Activated T-cell treated with anti-CD3 and anti-CD28 coated beads, Interleukin-2, amount 50 U/mL, for 4 hours (primary cell): ENCODE data around the gene SLC39A5. TPM values are rescaled to one million over a fixed set of nuclear protein-coding genes. Genes with fewer than 3 reads are reported as not detected.
"Not testable (repeated sequence)": the region's sequence is repeated elsewhere in the genome, so short reads cannot be mapped to it uniquely, and the experiment has no call there.

Experiments used
- ATAC-seq, 2 donors: fragments of 200-7000 bp; cut with Tn5 transposase; one replicate each; pipeline ENCODE4 v1.10.0; 2021
- DNase-seq: peaks from one replicate; pipeline ENCODE4 v3.0.0-alpha.2; 2020
- H3K27me3 Mint-ChIP-seq: one replicate; pipeline ENCODE4 v1.8.0; 2021; ENCODE audit warnings: low read depth, mixed read lengths
- H3K36me3 Mint-ChIP-seq: one replicate; pipeline ENCODE4 v1.8.0; 2022; ENCODE audit warnings: mixed read lengths; ENCODE audit not compliant: insufficient read depth
- H3K4me1 Mint-ChIP-seq: one replicate; pipeline ENCODE4 v1.8.0; 2021; ENCODE audit warnings: low read depth, mixed read lengths
- H3K4me3 Mint-ChIP-seq: one replicate; pipeline ENCODE4 v1.8.0; 2021; ENCODE audit warnings: mild to moderate bottlenecking, moderate library complexity, mixed read lengths
- H3K9me3 Mint-ChIP-seq: one replicate; pipeline ENCODE4 v1.8.0; 2021; ENCODE audit warnings: mixed read lengths
- total RNA-seq, 3 donors: library from RNA; stranded (reverse); gene quantifications; one replicate each; pipeline ENCODE4 v1.2.1, GENCODE V29; 2021

SLC39A5 gene
- total RNA-seq, 3 donors from 2014 or later, result 0.53 to 0.84 (median 0.79) TPM

DNA sequence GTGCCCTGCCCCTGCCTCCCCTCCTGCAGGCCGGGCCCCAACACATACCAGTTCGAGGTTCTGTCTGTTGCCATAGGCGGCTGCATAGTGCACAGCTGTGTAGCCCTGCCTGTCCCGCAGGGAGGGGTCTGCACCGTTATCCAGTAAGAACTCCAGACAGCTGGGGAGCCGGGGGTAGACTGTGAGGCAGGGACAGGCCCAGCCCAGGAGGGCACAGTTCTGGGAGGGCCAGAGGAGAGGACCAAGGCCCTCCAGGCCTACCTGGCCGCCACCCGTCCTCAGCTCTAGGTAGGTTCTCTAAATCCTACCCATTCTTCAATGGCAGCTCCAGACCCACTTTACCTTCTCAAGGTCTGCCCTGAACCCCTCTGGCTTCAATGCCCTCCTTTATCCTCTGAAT is 18.9 kb downstream of the SLC39A5 start:
- ATAC-seq (no peak), DNase-seq (no peak)
- no peak overlapping the region for H3K4me3 Mint-ChIP-seq
- H3K4me1 Mint-ChIP-seq, result no peaks in the 10 kb centered on the region
- H3K27me3 Mint-ChIP-seq, result no peaks in the 10 kb centered on the region
- H3K36me3 Mint-ChIP-seq, result peaks cover 41% of the 10 kb centered on the region
- H3K9me3 Mint-ChIP-seq, result no peaks in the 10 kb centered on the region

DNA sequence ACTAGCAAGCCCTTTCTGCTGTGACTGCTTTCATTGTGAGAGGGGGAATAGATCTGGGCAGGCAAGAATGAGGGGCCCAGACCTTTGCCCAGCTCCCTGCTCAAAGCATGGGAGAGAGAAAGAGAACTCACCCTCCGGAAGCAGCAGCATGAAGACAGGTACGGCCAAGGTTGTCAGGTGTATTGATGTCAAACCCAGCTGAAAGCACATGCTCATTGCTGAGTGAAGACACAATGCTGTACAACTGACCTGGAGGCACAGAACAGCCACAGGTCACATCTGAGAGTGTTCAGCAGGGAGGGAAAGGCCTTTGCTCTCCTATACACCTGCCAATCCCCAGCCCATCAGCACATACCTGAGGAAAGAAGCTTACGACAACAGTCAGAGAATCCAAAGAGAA is 22.8 kb downstream of the SLC39A5 start:
- no peaks in the 10 kb centered on the region for H3K9me3 Mint-ChIP-seq
- ATAC-seq, result no peak
- DNase-seq, result no peak
- peaks cover 40% of the 10 kb centered on the region for H3K36me3 Mint-ChIP-seq
- H3K4me3 Mint-ChIP-seq, result no peak overlapping the region
- peaks cover 18% of the 10 kb centered on the region for H3K4me1 Mint-ChIP-seq
- H3K27me3 Mint-ChIP-seq, result no peaks in the 10 kb centered on the region

GRCh38 chr12:56253091-56253490 is 23.2 kb downstream of the SLC39A5 start:
- peaks cover 18% of the 10 kb centered on the region for H3K4me1 Mint-ChIP-seq
- no peaks in the 10 kb centered on the region for H3K9me3 Mint-ChIP-seq
- DNase-seq, result no peak
- no peak overlapping the region for H3K4me3 Mint-ChIP-seq
- H3K27me3 Mint-ChIP-seq, result no peaks in the 10 kb centered on the region
- ATAC-seq, result no peak
- peaks cover 38% of the 10 kb centered on the region for H3K36me3 Mint-ChIP-seq

- ATAC-seq (no peak), DNase-seq (no peak)
- H3K9me3 Mint-ChIP-seq, result no peaks in the 10 kb centered on the region
- peaks cover 33% of the 10 kb centered on the region for H3K36me3 Mint-ChIP-seq
- H3K27me3 Mint-ChIP-seq, result no peaks in the 10 kb centered on the region
- H3K4me1 Mint-ChIP-seq, result peaks cover 25% of the 10 kb centered on the region
- peak overlapping the region; percentile 49 for H3K4me3 Mint-ChIP-seq
Measured at GRCh38 chr12:56255671-56256070, 25.8 kb downstream of the SLC39A5 start.

GRCh38 chr12:56256326-56256960 is 26.6 kb downstream of the SLC39A5 start:
- Mint-ChIP-seq H3K9me3 (no peaks in the 10 kb centered on the region), H3K4me1 (peaks cover 25% of the 10 kb centered on the region), H3K4me3 (peak overlapping the region; percentile 88), H3K27me3 (no peaks in the 10 kb centered on the region), H3K36me3 (peaks cover 33% of the 10 kb centered on the region)
- ATAC-seq (no peak), DNase-seq (no peak)

- DNase-seq (no peak), ATAC-seq (no peak)
- H3K36me3 Mint-ChIP-seq, result peaks cover 29% of the 10 kb centered on the region
- no peaks in the 10 kb centered on the region for H3K9me3 Mint-ChIP-seq
- H3K4me1 Mint-ChIP-seq, result peaks cover 25% of the 10 kb centered on the region
- no peaks in the 10 kb centered on the region for H3K27me3 Mint-ChIP-seq
- H3K4me3 Mint-ChIP-seq, result peak overlapping the region; percentile 88
Measured at GRCh38 chr12:56257071-56257470, 27.2 kb downstream of the SLC39A5 start.

DNA sequence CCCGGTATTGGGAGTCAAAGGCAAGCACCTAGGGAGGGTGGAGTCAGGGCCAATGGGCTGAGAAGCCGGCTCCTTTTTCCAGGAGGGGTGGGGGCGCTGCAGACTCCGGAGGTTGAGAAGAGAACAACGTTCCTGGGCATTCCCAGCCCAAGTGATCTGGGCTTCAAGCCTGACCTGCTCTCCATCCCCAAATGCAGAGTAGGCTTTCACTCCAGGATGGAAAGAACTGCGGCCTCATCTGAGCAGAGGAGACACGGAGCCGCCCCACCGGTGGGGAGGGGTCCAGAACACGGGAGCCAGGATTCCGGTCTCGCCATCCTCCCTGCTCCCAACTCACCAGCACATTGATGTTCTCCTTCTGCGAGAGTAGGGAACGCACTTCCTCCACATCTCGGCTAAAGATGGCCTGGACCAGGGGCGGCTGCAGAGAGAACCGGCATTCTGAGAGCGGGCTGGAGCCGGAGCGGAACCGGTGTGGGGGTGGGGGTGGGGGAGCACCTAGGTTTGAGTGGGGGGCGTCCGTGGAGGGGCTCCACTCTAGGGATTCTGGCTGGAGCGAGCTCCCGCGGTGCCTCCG is 27.7 kb downstream of the SLC39A5 start:
- DNase-seq (no peak), ATAC-seq (peak; percentile 12 to 25)
- no peaks in the 10 kb centered on the region for H3K9me3 Mint-ChIP-seq

GRCh38 chr12:56258068-56258819 is 28.4 kb downstream of the SLC39A5 start, which contains the start of gene ANKRD52:
ANKRD52 (minus strand) TSS chr12:56258384; CDS start chr12:56258269, 115 bp downstream.
- H3K4me3 Mint-ChIP-seq, result peak within 1 kb of the TSS; percentile 88
- no peaks in the 10 kb centered on the region for H3K27me3 Mint-ChIP-seq
- H3K9me3 Mint-ChIP-seq, result no peaks in the 10 kb centered on the region
- peaks cover 18% of the 10 kb centered on the region for H3K36me3 Mint-ChIP-seq
- peaks cover 25% of the 10 kb centered on the region for H3K4me1 Mint-ChIP-seq
- ATAC-seq, result peak; percentile 94 to 96
- DNase-seq, result peak; percentile 73

More for the DNA sequence above, 27.7 kb downstream of the SLC39A5 start:
- H3K36me3 Mint-ChIP-seq, result peaks cover 25% of the 10 kb centered on the region
- no peaks in the 10 kb centered on the region for H3K27me3 Mint-ChIP-seq
- peaks cover 25% of the 10 kb centered on the region for H3K4me1 Mint-ChIP-seq
- H3K4me3 Mint-ChIP-seq, result peak overlapping the region; percentile 88

DNA sequence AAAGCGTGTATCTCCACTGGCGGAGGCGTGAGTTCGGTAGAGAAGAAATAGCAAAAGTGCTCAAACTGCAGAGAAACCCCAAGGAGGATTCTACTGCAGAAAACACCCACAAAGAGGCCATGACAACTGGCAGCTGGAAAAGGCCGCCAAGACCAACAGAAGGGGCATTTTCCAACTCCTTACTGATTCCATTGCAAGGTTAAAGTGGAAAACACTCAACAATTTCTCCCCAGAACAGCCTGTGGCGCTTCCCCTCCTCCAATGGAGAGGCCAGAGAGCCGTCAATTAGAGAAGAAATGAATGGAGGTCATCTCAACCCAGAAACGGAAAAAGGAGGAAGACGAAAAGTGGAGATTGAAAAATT is 29.0 kb downstream of the SLC39A5 start:
- Mint-ChIP-seq H3K36me3 (peaks cover 16% of the 10 kb centered on the region), H3K4me1 (peaks cover 25% of the 10 kb centered on the region), H3K27me3 (no peaks in the 10 kb centered on the region), H3K9me3 (no peaks in the 10 kb centered on the region), H3K4me3 (peak overlapping the region; percentile 87)
- DNase-seq (no peak), ATAC-seq (no peak)

DNA sequence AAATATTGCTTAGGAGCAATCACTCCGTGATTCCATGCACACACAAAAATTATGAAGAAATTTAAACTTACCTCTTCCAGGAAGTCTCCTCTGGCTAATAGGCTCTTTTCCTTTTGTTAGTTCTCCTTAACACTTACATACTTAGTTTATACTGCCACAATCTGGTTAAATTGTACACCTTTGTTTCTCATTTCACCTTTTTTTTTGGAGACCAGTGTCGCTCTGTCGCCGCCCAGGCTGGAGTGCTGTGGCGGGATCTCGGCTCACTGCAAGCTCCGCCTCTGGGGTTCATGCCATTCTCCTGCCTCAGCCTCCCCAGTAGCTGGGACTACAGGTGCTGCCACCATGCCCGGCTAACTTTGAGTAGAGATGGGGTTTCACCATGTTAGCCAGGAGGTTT is 30.5 kb downstream of the SLC39A5 start:
- Mint-ChIP-seq H3K4me1 (peaks cover 22% of the 10 kb centered on the region), H3K9me3 (no peaks in the 10 kb centered on the region), H3K27me3 (no peaks in the 10 kb centered on the region), H3K4me3 (peak overlapping the region; percentile 47), H3K36me3 (peaks cover 7% of the 10 kb centered on the region)
- no peak for ATAC-seq
- DNase-seq, result no peak

DNA sequence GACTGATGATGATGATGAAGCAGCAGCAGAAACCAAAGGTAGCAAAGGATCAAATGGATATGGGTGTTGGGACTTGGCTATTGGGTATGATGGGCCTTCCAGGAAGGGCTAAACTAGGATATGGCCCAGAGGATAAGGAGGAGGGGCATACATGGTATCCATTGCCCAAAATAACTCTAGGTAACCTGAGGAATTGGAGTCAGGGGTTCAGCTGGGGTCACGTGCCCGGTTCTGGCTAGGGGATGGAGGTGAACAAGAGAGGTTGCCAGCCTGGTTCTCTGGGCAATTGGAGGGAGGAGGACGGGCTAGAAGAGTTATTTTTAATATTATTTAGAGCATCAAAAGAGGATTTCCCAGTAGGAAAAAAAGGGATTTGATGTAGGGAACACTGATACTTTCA is 31.1 kb downstream of the SLC39A5 start:
- ATAC-seq, result no peak
- Mint-ChIP-seq H3K4me3 (no peak overlapping the region), H3K9me3 (no peaks in the 10 kb centered on the region), H3K27me3 (no peaks in the 10 kb centered on the region), H3K4me1 (peaks cover 20% of the 10 kb centered on the region), H3K36me3 (peaks cover 5% of the 10 kb centered on the region)
- DNase-seq, result no peak

DNA sequence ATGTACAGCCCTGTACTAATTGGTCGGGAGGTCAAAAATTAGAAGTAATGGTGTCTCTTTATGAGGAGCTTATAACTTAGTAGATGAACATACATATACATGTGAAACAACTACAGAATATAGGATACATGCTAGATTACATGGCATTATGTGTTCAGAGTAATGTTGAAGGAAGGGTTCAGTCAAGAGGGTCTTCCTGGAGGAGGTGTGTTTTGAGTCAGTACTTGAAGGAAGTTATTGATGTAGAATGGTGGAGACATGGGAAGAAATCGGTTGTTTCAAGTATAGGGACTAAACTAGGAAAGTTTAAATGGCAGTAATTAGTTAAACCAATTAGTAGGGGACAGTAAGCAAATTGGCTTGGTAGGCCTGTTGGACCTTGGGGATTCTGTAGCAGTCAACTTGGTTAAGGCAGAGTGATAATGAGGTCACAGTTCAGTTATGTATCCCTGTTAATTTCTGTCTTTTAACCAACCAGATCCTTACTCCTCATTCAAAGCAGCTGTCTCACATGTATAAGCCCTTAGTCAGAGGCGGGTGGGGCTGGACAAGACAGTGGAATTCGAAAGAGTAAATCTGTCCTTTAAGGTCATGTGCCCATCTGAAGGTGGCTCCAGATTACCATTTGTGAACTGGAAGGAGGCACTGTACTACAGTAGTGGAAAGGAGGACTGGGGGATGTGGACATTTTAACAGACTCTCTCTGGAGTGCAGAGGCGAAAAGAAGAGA is 31.8 kb downstream of the SLC39A5 start:
- no peaks in the 10 kb centered on the region for H3K9me3 Mint-ChIP-seq
- DNase-seq (no peak), ATAC-seq (no peak)
- H3K4me1 Mint-ChIP-seq, result peaks cover 18% of the 10 kb centered on the region
- H3K27me3 Mint-ChIP-seq, result no peaks in the 10 kb centered on the region
- H3K4me3 Mint-ChIP-seq, result no peak overlapping the region
- no peaks in the 10 kb centered on the region for H3K36me3 Mint-ChIP-seq

DNA sequence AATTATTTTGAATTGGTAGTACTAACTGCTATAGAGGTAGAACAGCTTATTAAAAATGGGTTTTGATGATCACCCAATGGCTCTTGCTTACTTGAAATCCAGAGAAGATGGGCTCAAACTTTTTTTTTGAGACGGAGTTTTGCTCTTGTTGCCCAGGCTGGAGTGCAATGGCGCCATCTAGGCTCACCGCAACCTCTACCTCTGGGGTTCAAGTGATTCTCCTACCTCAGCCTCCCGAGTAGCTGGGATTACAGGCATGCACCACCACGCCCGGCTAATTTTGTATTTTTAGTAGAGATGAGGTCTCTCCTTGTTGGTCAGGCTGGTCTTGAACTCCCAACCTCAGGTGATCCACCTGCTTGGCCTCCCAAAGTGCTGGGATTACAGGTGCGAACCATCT is 33.1 kb downstream of the SLC39A5 start:
- not testable (repeated sequence) for H3K36me3 Mint-ChIP-seq, DNase-seq, ATAC-seq, H3K4me3 Mint-ChIP-seq, H3K27me3 Mint-ChIP-seq, H3K9me3 Mint-ChIP-seq
- peaks cover 20% of the 10 kb centered on the region for H3K4me1 Mint-ChIP-seq

GRCh38 chr12:56266068-56266692 is 36.3 kb downstream of the SLC39A5 start:
- not testable (repeated sequence) for H3K9me3 Mint-ChIP-seq, DNase-seq, ATAC-seq, H3K27me3 Mint-ChIP-seq, H3K36me3 Mint-ChIP-seq
- Mint-ChIP-seq H3K4me1 (peaks cover 15% of the 10 kb centered on the region), H3K4me3 (peak overlapping the region; percentile 88)
